ENCODE data around the gene TOGARAM2. TPM values are rescaled to one million over a fixed set of nuclear protein-coding genes. Genes with fewer than 3 reads are reported as not detected.

TOGARAM2 gene
- total and polyA plus RNA-seq, 10 of the 15 experiments (the other 5 are each of a cell fraction or from before 2014, with no cell fraction given): 0.01 to 0.06 (median 0.03) TPM; not detected in 7

DNA sequence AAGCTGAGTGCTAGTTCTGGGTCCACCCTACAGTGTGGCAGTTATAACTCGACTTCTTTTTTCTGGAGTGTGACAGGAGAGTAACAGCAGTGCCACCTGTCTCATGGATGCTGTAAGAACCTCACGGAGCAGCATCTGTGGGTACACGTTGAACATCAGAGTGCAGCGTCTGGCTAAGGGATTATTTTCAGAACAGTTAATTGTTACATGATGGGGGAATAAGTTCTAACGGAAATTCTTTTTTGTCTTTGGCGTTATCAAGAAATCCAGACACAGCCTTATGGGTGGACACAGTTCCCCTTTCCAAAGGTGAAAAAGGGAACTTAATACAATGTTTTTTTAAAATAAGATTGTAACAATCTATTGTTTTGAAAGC, 28.3 kb upstream of the TOGARAM2 start:
- peaks cover 2 to 4% of the 10 kb centered on the region in 2 experiments for H3K36me3 ChIP-seq (ENCODE audit: control insufficient read depth in 2 of 2, insufficient read depth in 2 of 2, low read length in 1 of 2)
- H2AFZ ChIP-seq (ENCODE audit: control insufficient read depth, low read depth, low read length): no peak overlapping the region
- in situ Hi-C loops (cut with MboI) (loop anchor here (10.0 kb wide), 2 partner anchors 892 to 1122 kb away; no protein-coding TSS in a partner anchor), intact Hi-C loops (cut with micrococcal nuclease; ENCODE audit: unreplicated experiment) (loop anchor here (5.0 kb wide), 1 partner anchor 131 kb away; no protein-coding TSS in a partner anchor)
- no peak overlapping the region for H3K27ac ChIP-seq (ENCODE audit: control insufficient read depth, insufficient read depth)
- FAIRE-seq (no peak), DNase-seq (ENCODE audit: low read depth, low spot score) (no peak), ATAC-seq (peak; percentile 61)
- no peak overlapping the region for H3K4me3 ChIP-seq
- ChIA-PET SMC1A (ENCODE audit: uncharacterized antibody, unreplicated experiment) (no interaction called here), CTCF (interaction anchor here (0.5 kb wide), 1 partner anchor 21 kb away, joined by 3 read pairs; no protein-coding TSS in a partner anchor), POLR2A (no interaction called here), RAD21 (ENCODE audit: unreplicated experiment) (no interaction called here)
- H3K9ac ChIP-seq (ENCODE audit: control insufficient read depth, insufficient read depth, low read length): no peak overlapping the region
- WGBS (ENCODE audit: insufficient coverage, insufficient replicate concordance, low lambda C conversion rate, missing lambda C conversion rate): 52% methylated on average over 6 of the region's 6 CpGs
- H3K79me2 ChIP-seq (ENCODE audit: control insufficient read depth, insufficient read depth, low read length): no peaks in the 10 kb centered on the region
- TF ChIP-seq, protein P1, sequence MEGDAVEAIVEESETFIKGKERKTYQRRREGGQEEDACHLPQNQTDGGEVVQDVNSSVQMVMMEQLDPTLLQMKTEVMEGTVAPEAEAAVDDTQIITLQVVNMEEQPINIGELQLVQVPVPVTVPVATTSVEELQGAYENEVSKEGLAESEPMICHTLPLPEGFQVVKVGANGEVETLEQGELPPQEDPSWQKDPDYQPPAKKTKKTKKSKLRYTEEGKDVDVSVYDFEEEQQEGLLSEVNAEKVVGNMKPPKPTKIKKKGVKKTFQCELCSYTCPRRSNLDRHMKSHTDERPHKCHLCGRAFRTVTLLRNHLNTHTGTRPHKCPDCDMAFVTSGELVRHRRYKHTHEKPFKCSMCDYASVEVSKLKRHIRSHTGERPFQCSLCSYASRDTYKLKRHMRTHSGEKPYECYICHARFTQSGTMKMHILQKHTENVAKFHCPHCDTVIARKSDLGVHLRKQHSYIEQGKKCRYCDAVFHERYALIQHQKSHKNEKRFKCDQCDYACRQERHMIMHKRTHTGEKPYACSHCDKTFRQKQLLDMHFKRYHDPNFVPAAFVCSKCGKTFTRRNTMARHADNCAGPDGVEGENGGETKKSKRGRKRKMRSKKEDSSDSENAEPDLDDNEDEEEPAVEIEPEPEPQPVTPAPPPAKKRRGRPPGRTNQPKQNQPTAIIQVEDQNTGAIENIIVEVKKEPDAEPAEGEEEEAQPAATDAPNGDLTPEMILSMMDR (IDR thresholded peaks at IDR 0.05 in 2 of 3, conservative IDR thresholded peaks at IDR 0.05 in 1 of 3; ENCODE audit: control insufficient read depth in 2 of 3, extremely low read depth in 1 of 3, insufficient read depth in 1 of 3, low read depth in 3 of 3, low read length in 3 of 3): peak in 1 of 3 experiments; percentile 34; a peak in 1 of 6 replicates
- TF ChIP-seq PBX3 (IDR thresholded peaks at IDR 0.05; ENCODE audit: insufficient replicate concordance, low read depth, low read length): no peak
- H3K4me1 ChIP-seq (ENCODE audit: control insufficient read depth, insufficient read depth, low read length): no peaks in the 10 kb centered on the region
- H3K27me3 ChIP-seq (replicated peaks in 1 of 2; ENCODE audit: control insufficient read depth in 2 of 2, insufficient read depth in 2 of 2, low read length in 1 of 2): no peaks in the 10 kb centered on the region
- BruUV-seq (replicated peaks): no TSS peak
- H3K4me2 ChIP-seq (ENCODE audit: control insufficient read depth, insufficient read depth): no peak overlapping the region
- H4K20me1 ChIP-seq (ENCODE audit: control insufficient read depth, insufficient read depth): no peaks in the 10 kb centered on the region
- peaks cover 2% of the 10 kb centered on the region; the same call in 2 of the 3 replicates for H3K9me3 ChIP-seq (replicated peaks; ENCODE audit: control insufficient read depth, insufficient read depth, low read length)
